ENCODE data around the gene FEM1C.

GRCh38 chr5:115531380-115531779 is 13.2 kb downstream of the FEM1C start:
- TF ChIP-seq, protein P1, sequence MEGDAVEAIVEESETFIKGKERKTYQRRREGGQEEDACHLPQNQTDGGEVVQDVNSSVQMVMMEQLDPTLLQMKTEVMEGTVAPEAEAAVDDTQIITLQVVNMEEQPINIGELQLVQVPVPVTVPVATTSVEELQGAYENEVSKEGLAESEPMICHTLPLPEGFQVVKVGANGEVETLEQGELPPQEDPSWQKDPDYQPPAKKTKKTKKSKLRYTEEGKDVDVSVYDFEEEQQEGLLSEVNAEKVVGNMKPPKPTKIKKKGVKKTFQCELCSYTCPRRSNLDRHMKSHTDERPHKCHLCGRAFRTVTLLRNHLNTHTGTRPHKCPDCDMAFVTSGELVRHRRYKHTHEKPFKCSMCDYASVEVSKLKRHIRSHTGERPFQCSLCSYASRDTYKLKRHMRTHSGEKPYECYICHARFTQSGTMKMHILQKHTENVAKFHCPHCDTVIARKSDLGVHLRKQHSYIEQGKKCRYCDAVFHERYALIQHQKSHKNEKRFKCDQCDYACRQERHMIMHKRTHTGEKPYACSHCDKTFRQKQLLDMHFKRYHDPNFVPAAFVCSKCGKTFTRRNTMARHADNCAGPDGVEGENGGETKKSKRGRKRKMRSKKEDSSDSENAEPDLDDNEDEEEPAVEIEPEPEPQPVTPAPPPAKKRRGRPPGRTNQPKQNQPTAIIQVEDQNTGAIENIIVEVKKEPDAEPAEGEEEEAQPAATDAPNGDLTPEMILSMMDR (optimal IDR thresholded peaks at IDR 0.05 in 1 of 3, IDR thresholded peaks at IDR 0.05 in 1 of 3, conservative IDR thresholded peaks at IDR 0.05 in 1 of 3; ENCODE audit: extremely low read depth in 1 of 3, insufficient read depth in 2 of 3, low read length in 3 of 3) = no peak
- TF ChIP-seq EZH2 (IDR thresholded peaks at IDR 0.05; ENCODE audit: low read length) = no peak
